Stimulated activated CD4-positive, alpha-beta T cell treated with anti-CD3 and anti-CD28 coated beads, Interleukin-2, amount 100 ng/mL, for 24 hours (primary cell): ENCODE results near the gene CENPB.
A peak's percentile ranks its signal among the peaks of the same experiment; 100 is the strongest.

ENCODE experiments used
- DNase-seq, 2 donors: peaks; one replicate each; pipeline ENCODE4 v3.0.0-alpha.2; 2020

Gene CENPB

DNA sequence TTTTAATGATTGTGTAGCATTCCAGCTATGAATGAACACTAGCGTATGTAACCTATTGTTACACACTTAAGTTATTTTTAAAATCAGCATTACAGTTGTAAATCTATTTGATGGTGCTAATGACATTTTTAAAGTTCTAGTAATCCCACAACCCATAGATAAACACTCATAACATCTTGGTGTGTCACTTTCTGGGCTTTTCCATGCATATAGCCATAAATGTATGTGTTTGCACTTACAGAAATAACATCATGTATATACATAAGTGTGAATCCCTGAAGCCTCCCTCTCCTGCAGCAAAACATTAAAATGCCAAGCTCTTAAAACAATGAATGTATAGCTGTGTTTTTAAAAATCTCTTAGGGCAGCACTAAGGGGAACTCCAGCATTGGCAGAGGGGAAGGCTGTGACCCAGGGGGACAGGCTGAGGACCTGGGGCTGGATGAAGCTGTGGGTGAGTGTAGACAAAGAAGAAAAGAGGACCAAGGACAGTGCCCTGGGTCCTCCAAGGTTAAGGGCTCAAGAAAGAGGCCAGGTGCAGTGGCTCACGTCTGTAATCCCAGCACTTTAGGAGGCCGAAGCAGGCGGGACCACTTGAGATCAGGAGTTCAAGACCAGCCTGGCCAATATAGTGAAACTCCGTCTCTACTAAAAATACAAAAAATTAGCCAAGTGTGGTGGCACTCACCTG, 929 bp upstream of the CENPB start:
- DNase-seq, result no peak

DNA sequence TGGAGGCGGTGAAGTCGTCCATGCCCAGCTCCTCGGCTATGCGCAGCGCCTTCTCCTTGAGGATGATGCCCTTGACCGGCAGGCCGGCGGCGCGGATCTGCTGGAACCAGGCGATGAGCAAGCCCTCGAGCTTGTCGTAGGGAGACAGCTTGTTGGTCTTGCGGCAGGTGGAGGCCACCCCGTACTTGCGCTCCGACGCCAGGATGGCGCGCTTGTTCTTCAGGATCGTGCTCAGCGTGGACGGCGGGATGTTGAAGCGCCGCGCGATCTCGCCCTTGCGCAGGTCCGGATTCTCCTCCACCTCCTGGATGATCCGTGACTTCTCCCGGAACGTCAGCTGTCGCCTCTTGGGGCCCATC, 435 bp downstream of the CENPB start:
- DNase-seq, result peak in 1 of 2 donors; percentile 54

DNA sequence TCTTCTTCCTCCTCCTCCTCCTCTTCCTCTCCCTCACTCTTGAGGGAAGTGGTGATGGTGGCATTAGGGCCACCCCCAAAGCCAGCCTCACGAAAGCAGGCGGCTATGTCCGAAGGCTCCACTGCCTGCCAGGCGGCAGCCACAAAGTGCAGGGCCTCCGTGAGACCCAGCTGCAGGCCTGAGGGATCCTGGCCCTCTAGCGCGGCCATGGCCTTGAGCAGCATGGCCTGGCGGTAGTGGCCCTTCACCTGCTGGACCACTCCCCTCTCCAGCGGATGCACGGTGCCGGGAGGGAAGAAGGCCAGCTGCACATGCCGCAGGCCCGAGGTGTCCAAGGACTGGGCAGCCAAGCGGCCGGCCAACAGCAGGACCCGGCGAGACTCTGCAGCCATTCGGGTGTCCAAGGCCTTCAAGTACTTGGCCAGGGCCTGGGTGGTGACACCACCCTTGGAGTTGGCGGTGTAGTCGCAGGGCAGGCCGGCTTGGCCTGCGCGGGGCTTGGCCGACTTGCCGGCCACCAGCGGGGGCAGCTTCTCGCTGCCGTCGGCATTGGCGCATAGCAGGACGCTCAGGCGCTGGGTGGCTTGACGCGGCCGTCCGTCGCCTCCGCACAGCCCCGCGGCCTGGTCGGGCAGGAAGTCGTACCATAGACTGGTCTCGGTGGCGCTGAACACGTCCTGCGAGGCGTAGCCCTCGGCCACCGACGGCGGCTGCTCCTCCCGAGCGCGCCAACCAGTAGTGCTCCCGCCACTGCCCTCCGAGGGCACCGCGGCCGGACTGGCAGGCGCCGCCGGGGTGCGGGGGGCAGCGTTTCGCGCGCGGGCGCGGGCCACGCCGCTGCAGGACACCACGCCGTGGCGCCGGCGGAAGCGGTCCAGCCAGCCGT, 1.1 kb downstream of the CENPB start:
- no peak for DNase-seq

DNA sequence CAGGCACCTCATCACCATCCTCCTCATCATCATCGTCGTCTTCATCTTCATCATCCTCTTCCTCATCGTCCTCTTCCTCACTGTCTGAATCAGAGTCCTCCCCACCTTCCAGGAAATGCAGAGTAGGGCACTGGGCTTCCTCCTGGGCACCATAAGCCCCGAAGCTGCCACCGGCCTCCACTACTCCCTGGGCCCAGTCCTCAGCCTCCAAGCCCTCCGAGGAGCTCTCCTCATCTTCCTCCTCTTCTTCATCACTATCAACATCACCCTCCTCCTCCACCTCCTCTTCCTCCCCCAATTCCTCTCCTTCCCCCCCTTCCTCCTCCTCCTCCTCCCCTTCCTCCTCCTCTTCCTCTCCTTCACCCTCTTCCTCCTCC, 1.7 kb downstream of the CENPB start:
- no peak for DNase-seq

- DNase-seq, result no peak
Observed at GRCh38 chr20:3784216-3784853, 2.2 kb downstream of the CENPB start.

- DNase-seq, result no peak
Observed at GRCh38 chr20:3783511-3784195, 2.9 kb downstream of the CENPB start.

GRCh38 chr20:3783068-3783489, 3.5 kb downstream of the CENPB start:
- DNase-seq, result no peak

DNA sequence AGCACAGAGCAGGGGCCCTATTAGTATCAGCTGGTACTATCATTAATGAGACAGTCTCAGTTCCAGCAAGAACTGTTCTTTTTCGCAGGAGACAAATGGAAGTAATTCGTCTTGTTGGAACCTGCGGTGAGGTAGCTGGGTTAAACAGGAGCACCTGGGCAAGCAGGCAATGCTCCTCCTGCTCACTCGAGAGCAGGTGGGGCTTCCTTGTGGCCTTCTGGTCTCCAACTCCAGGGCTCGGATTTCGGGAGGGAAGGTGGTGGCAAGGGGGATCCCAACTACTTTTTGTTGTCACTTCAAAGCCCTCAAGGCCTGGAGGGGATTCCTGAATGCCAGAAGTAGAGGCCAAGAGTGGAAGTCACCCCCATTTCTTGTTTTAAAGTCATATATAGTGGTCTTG, 3.9 kb downstream of the CENPB start:
- DNase-seq, result no peak

DNA sequence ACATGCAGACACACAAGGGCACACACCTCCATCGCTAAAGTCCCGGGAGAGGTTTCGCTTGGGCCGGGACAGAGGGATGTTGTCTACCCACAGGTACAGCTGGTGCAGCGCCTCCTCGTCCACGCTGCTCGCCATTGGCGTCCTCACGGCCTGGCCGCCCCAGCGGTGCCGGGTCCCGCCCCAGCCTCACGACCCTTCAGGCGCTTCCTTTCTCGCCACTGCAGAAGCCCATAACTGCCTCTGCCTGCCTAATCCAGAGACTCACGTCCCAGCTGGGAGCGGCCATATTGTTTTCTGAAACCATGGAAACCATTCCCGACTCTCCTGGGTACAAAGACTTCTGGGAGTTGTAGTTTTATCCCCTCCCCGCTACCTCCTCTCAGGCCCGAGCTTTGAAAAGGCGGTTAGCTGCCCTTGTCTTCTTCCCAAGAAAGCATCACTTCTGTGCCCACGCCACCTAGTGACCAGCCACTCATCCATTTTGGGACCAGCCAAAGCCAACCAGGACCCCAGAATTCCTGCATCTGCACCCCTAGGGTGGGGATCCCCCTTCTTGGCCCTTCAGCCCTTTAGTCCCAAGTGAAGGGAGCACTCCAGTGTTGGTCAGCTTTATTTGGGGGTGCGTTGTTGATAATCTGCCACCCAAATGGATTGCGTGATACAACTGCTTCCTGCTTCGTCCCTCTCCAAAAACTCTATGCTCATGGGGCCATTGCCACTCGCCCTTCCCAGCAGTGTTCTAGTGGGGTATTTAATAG, 5.2 kb downstream of the CENPB start, which contains the start of gene SPEF1:
Gene SPEF1 (minus strand): TSS at position 296 of the 758 bp plus-strand sequence. CDS start 161 bp downstream, at position 135.
- peak; percentile 48 to 57 for DNase-seq

GRCh38 chr20:3778976-3779375, 7.6 kb downstream of the CENPB start:
- DNase-seq, result no peak

- peak; percentile 59 to 72 for DNase-seq
Observed at GRCh38 chr20:3777716-3778629, 8.6 kb downstream of the CENPB start.

DNA sequence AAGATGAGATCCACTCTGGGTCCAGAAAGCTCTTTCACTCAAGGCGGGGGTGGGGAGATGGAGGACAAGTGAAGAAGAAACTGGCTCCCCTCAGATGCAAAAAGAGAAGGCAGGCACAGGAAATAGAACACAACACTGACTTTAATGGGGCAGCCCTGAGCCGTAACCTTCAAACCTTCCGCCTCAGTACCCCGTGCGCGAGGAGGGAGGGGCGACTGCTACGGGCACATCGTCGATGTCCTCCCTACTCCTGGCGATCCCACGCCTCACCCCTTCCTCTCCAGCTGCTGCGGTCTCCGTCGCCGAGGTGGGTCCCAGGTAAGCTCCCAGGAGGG, 9.2 kb downstream of the CENPB start:
- DNase-seq, result no peak

GRCh38 chr20:3775457-3776108, 11.0 kb downstream of the CENPB start:
- no peak for DNase-seq

GRCh38 chr20:3771552-3772058, 14.9 kb downstream of the CENPB start:
- DNase-seq, result no peak

DNA sequence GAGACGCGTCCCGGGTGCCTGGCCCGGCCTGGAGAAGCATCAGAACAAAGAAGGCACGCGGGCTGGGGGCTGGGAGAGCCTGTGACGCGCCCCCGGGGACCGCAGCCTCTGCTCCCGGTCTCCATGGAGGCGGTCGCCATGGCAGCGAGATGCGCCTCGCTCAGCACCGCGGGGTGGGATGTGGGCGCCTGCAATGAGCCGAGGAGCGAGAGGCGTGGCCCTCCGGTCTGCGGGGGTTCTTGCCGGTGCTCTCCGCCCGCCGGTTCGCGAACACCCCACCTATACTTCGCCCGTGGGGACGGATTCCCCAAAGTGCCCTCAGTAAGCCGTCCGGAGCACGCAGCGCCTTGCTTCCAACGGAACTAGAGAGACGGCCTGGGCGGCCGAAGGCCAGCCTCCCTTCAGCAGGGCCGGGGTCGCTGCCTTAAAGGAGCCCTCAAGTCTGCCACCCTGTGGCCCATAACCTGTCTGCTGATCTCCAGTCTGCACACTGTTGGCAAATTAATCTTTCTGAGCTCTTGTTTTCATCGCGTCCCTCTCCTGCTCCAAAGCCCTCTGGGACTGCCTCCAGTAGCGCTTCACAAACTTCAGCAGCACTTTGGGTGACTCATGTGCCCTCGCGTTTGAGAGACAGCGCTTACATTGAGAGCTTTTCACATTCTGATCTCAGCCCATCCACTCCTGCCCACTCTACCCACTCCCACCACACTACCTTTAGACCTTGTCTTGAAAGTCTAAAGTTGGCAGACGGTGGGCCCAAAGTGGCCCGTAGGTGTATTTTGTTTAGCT, 18.0 kb downstream of the CENPB start:
- peak; percentile 82 to 83 for DNase-seq

DNA sequence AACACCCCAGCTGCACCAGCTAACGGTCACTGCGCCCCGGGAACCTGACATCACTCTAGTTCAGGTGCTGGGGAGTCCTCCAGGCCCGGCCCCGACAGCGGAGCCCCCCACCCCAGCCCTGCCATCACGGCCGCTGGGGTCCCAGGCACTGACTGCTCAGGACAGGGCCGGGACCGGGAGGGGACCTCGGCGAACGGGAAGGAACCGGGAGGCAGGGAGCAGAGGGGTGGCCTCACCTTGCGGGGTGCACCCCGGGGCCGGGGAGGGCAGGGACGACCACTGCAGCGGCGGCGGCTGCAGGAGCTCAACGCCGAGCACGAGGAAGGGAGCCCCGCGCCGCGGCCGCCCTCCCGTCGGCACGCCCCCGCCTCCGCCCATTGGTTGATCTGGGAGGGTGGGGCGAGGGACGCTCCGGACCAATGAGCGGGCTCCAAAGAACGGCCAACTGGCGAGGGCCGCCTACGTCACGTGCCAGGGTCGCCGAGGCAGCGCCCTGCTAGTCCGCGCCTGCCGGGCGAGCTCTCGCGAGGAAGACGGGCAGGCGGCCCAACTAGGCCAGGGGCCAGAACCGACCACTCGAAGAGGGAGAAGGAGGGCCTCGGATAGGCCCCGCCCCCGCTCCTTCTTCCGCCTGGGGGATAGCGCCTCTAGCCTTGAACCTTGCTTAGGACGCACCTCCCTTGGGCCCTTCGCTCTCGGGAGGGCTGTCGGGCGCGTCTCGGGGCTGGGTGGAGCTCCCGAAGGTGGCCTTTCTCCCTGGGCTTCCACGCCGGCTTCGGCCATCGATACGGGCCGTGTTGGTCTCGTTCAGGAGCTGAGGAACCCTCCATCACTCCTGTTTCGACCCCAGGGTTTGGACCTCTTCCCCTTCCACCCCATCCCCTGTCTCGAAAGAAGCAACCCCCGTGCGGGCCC, 18.9 kb downstream of the CENPB start, which contains the start of gene ADISSP:
Gene ADISSP (minus strand): TSS at position 327 of the 915 bp plus-strand sequence. CDS start 7,653 bp downstream, outside the sequence.
- peak; percentile 97 to 98 for DNase-seq

GRCh38 chr20:3767110-3767426, 19.5 kb downstream of the CENPB start:
- DNase-seq, result no peak

DNA sequence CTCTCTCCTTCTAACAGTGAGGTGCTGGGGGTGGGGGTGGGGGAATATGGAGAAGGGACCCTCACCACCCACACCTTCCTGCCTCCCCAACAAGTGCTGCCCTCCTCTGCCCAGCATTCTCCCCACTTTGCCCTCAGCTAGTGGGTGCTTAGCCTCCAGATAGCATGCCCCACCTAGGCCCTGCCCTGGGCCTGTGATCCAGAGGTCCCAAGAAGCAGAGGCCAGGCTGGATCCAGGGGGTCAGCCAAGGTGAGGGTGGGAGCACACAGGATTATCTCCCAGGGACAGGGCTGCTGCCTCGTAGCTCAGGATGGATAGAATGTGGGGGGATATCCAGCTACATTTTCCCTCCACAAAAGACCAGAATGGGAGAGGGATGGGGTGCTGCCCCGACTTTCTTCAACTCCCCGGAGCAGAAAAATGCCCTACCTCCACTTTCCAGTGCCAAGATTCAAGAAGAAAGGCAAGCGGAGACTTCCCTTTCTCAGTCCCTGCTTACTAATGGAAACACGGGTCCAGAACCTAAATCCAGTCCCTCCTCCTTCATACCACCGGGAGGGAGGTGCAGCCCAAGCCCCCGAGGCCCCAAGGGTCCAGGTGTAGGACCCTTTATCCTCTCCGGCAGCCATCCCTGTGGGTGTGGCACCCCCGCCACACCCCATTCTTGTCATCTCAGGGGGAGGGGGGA, 20.0 kb downstream of the CENPB start:
- DNase-seq, result no peak
